A673 (cell line): ENCODE results near the gene CAMK2G. TPM values are rescaled to one million over a fixed set of nuclear protein-coding genes. Genes with fewer than 3 reads are reported as not detected.

Experiments used
- BruUV-seq: library from RNA; stranded (reverse); fragments of 400-500 nt; replicated peaks from 2 replicates; lab custom pipeline; 2021; lab: Mats Ljungman, UMichigan
- CTCF ChIA-PET: fragments of 300-600 bp; sonication (Branson Sonifier 250); formaldehyde crosslinking; loops from one replicate; lab custom pipeline; 2022; ENCODE audit warnings: antibody characterized with exemption; lab: Charles Lee
- POLR2A ChIA-PET: fragments of 300-600 bp; sonication (Branson Sonifier 250); formaldehyde crosslinking; loops from one replicate; lab custom pipeline; 2022; ENCODE audit warnings: antibody characterized with exemption; ENCODE audit not compliant: low non-redundant PET; lab: Charles Lee
- DNase-seq: peaks from one replicate; pipeline ENCODE4 v3.0.0-alpha.2; 2015; ENCODE audit warnings: low spot score
- H3K27ac ChIP-seq: fragments of 200-600 bp; sonication (generic); 2 replicates; pipeline ENCODE4 v1.5.1; 2016; ENCODE audit warnings: mixed run types, low read depth, mild to moderate bottlenecking, mixed read lengths, antibody characterized with exemption, low read length; ENCODE audit not compliant: poor library complexity, severe bottlenecking
- H3K27me3 ChIP-seq: fragments of 200-600 bp; sonication (generic); replicated peaks from 2 replicates; pipeline ENCODE4 v1.6.1; 2017; ENCODE audit warnings: mixed run types, low read depth, mild to moderate bottlenecking, mixed read lengths, antibody characterized with exemption, low read length; ENCODE audit not compliant: insufficient read depth, poor library complexity
- H3K36me3 ChIP-seq: fragments of 200-600 bp; sonication (generic); 2 replicates; pipeline ENCODE4 v1.6.1; 2016; ENCODE audit warnings: mixed run types, mild to moderate bottlenecking, mixed read lengths, antibody characterized with exemption, low read length; ENCODE audit not compliant: insufficient read depth, poor library complexity, severe bottlenecking
- H3K4me1 ChIP-seq: fragments of 200-600 bp; sonication (generic); 2 replicates; pipeline ENCODE4 v1.6.1; 2017; ENCODE audit warnings: mixed run types, mild to moderate bottlenecking, mixed read lengths, antibody characterized with exemption, low read length; ENCODE audit not compliant: insufficient read depth, poor library complexity, severe bottlenecking
- H3K4me3 ChIP-seq: fragments of 200-600 bp; sonication (generic); 2 replicates; pipeline ENCODE4 v1.5.1; 2016; ENCODE audit warnings: low read depth, mixed run types, mild to moderate bottlenecking, mixed read lengths, low read length; ENCODE audit not compliant: poor library complexity, severe bottlenecking
- H3K9me3 ChIP-seq: fragments of 200-600 bp; sonication (generic); 2 replicates; pipeline ENCODE4 v1.6.1; 2016; ENCODE audit warnings: mixed run types, low read depth, mild to moderate bottlenecking, mixed read lengths, antibody characterized with exemption, low read length; ENCODE audit not compliant: poor library complexity, severe bottlenecking
- EZH2 ChIP-seq: fragments of 200-600 bp; sonication (generic); IDR thresholded peaks from 2 replicates; pipeline ENCODE4 v1.6.1; 2017; ENCODE audit warnings: borderline replicate concordance, low read depth, mild to moderate bottlenecking, mixed read lengths, antibody characterized with exemption, low read length; ENCODE audit not compliant: poor library complexity, severe bottlenecking
- intact Hi-C: fragments of 100-400 bp; cut with micrococcal nuclease; formaldehyde crosslinking; loops from one replicate; pipeline ENCODE4 v1.10.0; 2022; ENCODE audit not compliant: unreplicated experiment
- total RNA-seq: library from RNA; stranded (reverse); gene quantifications from 2 replicates; pipeline ENCODE4 v1.2.3, GENCODE V29; 2021
- TF ChIP-seq, protein P1 (sequence below): fragments of 300-800, 200-600 bp; sonication (generic); conservative IDR thresholded peaks from 2 replicates; pipeline ENCODE4 v1.5.1; 2017; ENCODE audit warnings: low read depth, mild to moderate bottlenecking, antibody characterized with exemption, low read length, moderate library complexity, mixed read lengths

Gene CAMK2G
- total RNA-seq, 1 experiment from 2014 or later = 32.7 TPM

- H3K4me1 ChIP-seq = peaks cover 38% of the 10 kb centered on the region
- no peaks in the 10 kb centered on the region for H3K27me3 ChIP-seq
- H3K9me3 ChIP-seq = no peaks in the 10 kb centered on the region
- no peaks in the 10 kb centered on the region for H3K36me3 ChIP-seq
- ChIA-PET POLR2A (interaction anchor here (0.5 kb wide), 1 partner anchor 1117 kb away, joined by 8 read pairs; no protein-coding TSS in a partner anchor), CTCF (interaction anchor here (0.7 to 2.9 kb wide), 5 partner anchors 9 to 214 kb away, joined by 3 to 28 read pairs (median 7); no protein-coding TSS in a partner anchor)
- peak overlapping the region; percentile 77 for H3K27ac ChIP-seq
- DNase-seq = no peak
- intact Hi-C loops = loop anchor here (5.0 kb wide), 1 partner anchor 349 kb away; no protein-coding TSS in a partner anchor
- H3K4me3 ChIP-seq = no peak overlapping the region
- no TSS peak for BruUV-seq
- TF ChIP-seq EZH2 = no peak
- TF ChIP-seq, protein P1, sequence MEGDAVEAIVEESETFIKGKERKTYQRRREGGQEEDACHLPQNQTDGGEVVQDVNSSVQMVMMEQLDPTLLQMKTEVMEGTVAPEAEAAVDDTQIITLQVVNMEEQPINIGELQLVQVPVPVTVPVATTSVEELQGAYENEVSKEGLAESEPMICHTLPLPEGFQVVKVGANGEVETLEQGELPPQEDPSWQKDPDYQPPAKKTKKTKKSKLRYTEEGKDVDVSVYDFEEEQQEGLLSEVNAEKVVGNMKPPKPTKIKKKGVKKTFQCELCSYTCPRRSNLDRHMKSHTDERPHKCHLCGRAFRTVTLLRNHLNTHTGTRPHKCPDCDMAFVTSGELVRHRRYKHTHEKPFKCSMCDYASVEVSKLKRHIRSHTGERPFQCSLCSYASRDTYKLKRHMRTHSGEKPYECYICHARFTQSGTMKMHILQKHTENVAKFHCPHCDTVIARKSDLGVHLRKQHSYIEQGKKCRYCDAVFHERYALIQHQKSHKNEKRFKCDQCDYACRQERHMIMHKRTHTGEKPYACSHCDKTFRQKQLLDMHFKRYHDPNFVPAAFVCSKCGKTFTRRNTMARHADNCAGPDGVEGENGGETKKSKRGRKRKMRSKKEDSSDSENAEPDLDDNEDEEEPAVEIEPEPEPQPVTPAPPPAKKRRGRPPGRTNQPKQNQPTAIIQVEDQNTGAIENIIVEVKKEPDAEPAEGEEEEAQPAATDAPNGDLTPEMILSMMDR = no peak
Observed at GRCh38 chr10:73888514-73888913, 14.2 kb upstream of the CAMK2G start.

DNA sequence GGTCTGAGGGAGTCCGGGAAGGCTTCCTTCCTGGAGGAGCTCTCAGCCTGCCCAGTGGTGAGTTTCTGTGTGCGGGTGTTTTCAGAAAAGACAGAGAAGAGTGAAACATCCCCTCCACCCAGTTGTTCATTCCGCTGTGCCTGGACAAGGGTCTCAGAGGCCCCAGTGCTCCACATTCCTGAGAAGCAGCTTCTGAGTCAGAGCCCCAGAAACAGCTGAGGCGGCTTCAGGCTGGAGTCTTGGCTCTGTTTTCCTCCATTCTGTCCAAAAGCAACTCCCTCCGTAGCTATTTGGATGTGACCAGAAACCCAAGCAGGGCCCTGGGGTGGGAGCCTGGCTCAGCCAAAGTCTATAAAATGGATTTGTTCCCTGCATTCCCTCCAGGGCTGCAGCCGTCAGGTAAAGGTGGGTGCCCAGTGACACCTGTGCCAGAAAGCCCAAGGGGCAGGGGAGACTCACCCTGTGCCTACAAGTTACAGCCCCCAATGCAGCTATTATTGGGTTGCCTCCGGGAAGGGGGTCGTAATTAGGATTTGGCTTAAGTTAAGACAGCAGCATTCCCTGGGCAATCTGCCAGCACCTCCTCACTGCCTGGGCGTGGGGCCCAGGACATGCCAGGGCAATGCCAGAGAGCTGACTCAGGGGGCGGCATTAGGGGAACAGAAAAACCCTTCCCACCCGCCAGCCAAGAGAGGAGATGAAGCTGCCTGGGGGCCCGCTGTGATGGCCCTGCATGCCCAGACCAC, 13.1 kb upstream of the CAMK2G start:
- H3K36me3 ChIP-seq = no peaks in the 10 kb centered on the region
- ChIA-PET POLR2A (interaction anchor here (0.5 to 1.1 kb wide), 2 partner anchors 22 to 112 kb away, joined by 3 to 5 read pairs; no protein-coding TSS in a partner anchor), CTCF (interaction anchor here (0.6 to 2.9 kb wide), 10 partner anchors 8 to 350 kb away, joined by 3 to 28 read pairs (median 4); no protein-coding TSS in a partner anchor)
- no peaks in the 10 kb centered on the region for H3K27me3 ChIP-seq
- no TSS peak for BruUV-seq
- H3K4me1 ChIP-seq = peaks cover 38% of the 10 kb centered on the region
- DNase-seq = peak; percentile 92
- no peak overlapping the region for H3K4me3 ChIP-seq
- intact Hi-C loops = loop anchor here (5.0 kb wide), 1 partner anchor 350 kb away; no protein-coding TSS in a partner anchor
- H3K9me3 ChIP-seq = no peaks in the 10 kb centered on the region
- no peak for TF ChIP-seq EZH2
- TF ChIP-seq, protein P1 = 0 out of 2 replicates have a peak, but pooled peaks have one; percentile 27
- peak overlapping the region; percentile 77 for H3K27ac ChIP-seq

- H3K4me3 ChIP-seq = no peak overlapping the region
- CTCF ChIA-PET = interaction anchor here (0.6 to 2.9 kb wide), 17 partner anchors 20 to 351 kb away, joined by 3 to 29 read pairs (median 4); partner anchors contain the start of genes PLAU and VCL
- no TSS peak for BruUV-seq
Observed at GRCh38 chr10:73886661-73887293, 12.4 kb upstream of the CAMK2G start.

More at GRCh38 chr10:73886661-73887293, 12.4 kb upstream of the CAMK2G start:
- no peaks in the 10 kb centered on the region for H3K27me3 ChIP-seq
- H3K9me3 ChIP-seq = no peaks in the 10 kb centered on the region
- peak; percentile 22 for DNase-seq
- TF ChIP-seq, protein P1 = no peak
- TF ChIP-seq EZH2 = no peak
- H3K4me1 ChIP-seq = peaks cover 38% of the 10 kb centered on the region
- POLR2A ChIA-PET = no interaction called here
- intact Hi-C loops = loop anchor here (1.0 to 5.0 kb wide), 4 partner anchors 54 to 351 kb away; no protein-coding TSS in a partner anchor
- H3K36me3 ChIP-seq = no peaks in the 10 kb centered on the region
- peak overlapping the region; percentile 37 for H3K27ac ChIP-seq
